Jurkat, Clone E6-1 (cell line): Measurements from ENCODE around the gene PHF24.
A peak's percentile ranks its signal among the peaks of the same experiment; 100 is the strongest.

Source experiments
- DNase-seq: peaks from one replicate; pipeline ENCODE4 v3.0.0-alpha.2; 2011; ENCODE audit warnings: low read depth, low spot score
- H3K4me3 ChIP-seq: 2 replicates; pipeline ENCODE4 v1.5.1; 2011; ENCODE audit warnings: mild to moderate bottlenecking, low read length, control low read depth, moderate library complexity

Gene PHF24

GRCh38 chr9:34980181-34980761 lies 22.2 kb downstream of the PHF24 start:
- H3K4me3 ChIP-seq = no peak overlapping the region
- DNase-seq = no peak

- DNase-seq = no peak
- H3K4me3 ChIP-seq = no peak overlapping the region
Measured at GRCh38 chr9:34982361-34982760, 24.3 kb downstream of the PHF24 start.

GRCh38 chr9:34983209-34983608 lies 25.1 kb downstream of the PHF24 start:
- DNase-seq = peak; percentile 91
- no peak overlapping the region for H3K4me3 ChIP-seq

- peak; percentile 62 for DNase-seq
- H3K4me3 ChIP-seq = no peak overlapping the region
Measured at GRCh38 chr9:34984049-34984448, 26.0 kb downstream of the PHF24 start.

- peak; percentile 67 for DNase-seq
- H3K4me3 ChIP-seq = no peak overlapping the region
Measured at GRCh38 chr9:34985311-34985899, 27.3 kb downstream of the PHF24 start.

- peak; percentile 64 for DNase-seq
- no peak overlapping the region for H3K4me3 ChIP-seq
Measured at GRCh38 chr9:34986540-34987047, 28.5 kb downstream of the PHF24 start.

GRCh38 chr9:34987160-34987901 lies 29.2 kb downstream of the PHF24 start:
- DNase-seq = no peak
- no peak overlapping the region for H3K4me3 ChIP-seq

- H3K4me3 ChIP-seq = peak overlapping the region; percentile 83
- DNase-seq = no peak
Measured at GRCh38 chr9:34988218-34989002, 30.3 kb downstream of the PHF24 start.

- DNase-seq = peak; percentile 99
- H3K4me3 ChIP-seq = peak within 1 kb of the TSS; percentile 83
Measured at GRCh38 chr9:34989003-34989945, 31.2 kb downstream of the PHF24 start, which contains the start of gene DNAJB5. Gene DNAJB5 (plus strand): TSS chr9:34989745. CDS start chr9:34990631, 886 bp downstream.

- no peak for DNase-seq
- H3K4me3 ChIP-seq = peak overlapping the region; percentile 69
Measured at GRCh38 chr9:34989946-34990635, 32.0 kb downstream of the PHF24 start.

GRCh38 chr9:34990908-34991606 lies 33.0 kb downstream of the PHF24 start:
- H3K4me3 ChIP-seq = no peak overlapping the region
- no peak for DNase-seq

- no peak overlapping the region for H3K4me3 ChIP-seq
- no peak for DNase-seq
Measured at GRCh38 chr9:34991607-34992375, 33.7 kb downstream of the PHF24 start.

GRCh38 chr9:34992376-34992951 lies 34.4 kb downstream of the PHF24 start:
- DNase-seq = no peak
- no peak overlapping the region for H3K4me3 ChIP-seq

GRCh38 chr9:34993502-34994259 lies 35.6 kb downstream of the PHF24 start:
- no peak overlapping the region for H3K4me3 ChIP-seq
- DNase-seq = no peak

- H3K4me3 ChIP-seq = no peak overlapping the region
- DNase-seq = no peak
Measured at GRCh38 chr9:34994260-34994899, 36.3 kb downstream of the PHF24 start.
